VCaP (cell line): ENCODE measurements around the gene ZNHIT3.

Source experiments
- H3K27ac ChIP-seq: fragments of 450-650 bp; 2 replicates; pipeline ENCODE4 v1.5.1; 2017
- TF ChIP-seq, protein P1 (sequence below): fragments of 450-650 bp; conservative IDR thresholded peaks from 2 replicates; pipeline ENCODE4 v1.5.1; 2017; ENCODE audit warnings: mild to moderate bottlenecking, moderate library complexity

The ZNHIT3 gene

DNA sequence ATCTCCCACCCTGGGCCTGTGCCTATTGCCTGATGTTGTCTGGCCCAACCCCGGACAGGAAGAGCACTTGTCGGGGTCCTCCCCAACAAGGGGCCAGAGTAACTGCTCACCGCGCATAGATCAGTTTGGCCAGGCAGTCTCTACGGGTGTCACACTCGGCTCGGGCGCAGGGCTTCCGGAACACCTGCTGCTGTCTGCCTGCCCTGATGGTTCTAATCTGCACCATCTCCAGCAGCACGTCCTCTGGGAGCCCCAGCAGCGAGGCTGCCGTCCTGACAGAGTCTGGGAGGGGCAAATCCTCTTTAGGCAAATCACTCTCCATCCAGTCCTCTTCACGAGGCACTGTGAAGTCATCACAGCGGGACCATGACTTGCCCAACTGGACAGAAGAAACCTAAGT, 24.2 kb downstream of the ZNHIT3 start:
- TF ChIP-seq, protein P1, sequence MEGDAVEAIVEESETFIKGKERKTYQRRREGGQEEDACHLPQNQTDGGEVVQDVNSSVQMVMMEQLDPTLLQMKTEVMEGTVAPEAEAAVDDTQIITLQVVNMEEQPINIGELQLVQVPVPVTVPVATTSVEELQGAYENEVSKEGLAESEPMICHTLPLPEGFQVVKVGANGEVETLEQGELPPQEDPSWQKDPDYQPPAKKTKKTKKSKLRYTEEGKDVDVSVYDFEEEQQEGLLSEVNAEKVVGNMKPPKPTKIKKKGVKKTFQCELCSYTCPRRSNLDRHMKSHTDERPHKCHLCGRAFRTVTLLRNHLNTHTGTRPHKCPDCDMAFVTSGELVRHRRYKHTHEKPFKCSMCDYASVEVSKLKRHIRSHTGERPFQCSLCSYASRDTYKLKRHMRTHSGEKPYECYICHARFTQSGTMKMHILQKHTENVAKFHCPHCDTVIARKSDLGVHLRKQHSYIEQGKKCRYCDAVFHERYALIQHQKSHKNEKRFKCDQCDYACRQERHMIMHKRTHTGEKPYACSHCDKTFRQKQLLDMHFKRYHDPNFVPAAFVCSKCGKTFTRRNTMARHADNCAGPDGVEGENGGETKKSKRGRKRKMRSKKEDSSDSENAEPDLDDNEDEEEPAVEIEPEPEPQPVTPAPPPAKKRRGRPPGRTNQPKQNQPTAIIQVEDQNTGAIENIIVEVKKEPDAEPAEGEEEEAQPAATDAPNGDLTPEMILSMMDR = no peak

GRCh38 chr17:36511216-36511615, 24.7 kb downstream of the ZNHIT3 start:
- no peak overlapping the region for H3K27ac ChIP-seq
- TF ChIP-seq, protein P1 = no peak

More for the DNA sequence above, 24.2 kb downstream of the ZNHIT3 start:
- H3K27ac ChIP-seq = no peak overlapping the region

DNA sequence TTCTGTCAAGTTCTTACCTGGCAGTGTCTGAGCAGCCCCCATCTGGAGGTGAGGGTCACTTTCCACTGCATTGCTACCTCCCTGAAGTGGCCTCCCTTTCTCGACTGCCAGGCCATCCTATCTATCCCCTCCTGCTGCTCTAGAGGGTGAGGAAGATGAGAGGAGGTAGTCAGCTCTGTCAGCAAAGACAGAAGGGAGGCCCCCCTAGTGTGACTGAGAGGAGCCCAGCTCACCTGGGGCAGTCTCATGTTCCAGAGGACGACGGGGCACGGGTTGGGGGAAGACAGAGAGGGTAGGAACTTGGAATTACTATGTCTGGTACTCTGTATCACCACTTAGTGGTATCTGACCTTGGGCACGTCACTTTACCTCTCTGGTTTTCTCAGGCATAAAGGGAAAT, 26.2 kb downstream of the ZNHIT3 start:
- TF ChIP-seq, protein P1 = no peak
- no peak overlapping the region for H3K27ac ChIP-seq

DNA sequence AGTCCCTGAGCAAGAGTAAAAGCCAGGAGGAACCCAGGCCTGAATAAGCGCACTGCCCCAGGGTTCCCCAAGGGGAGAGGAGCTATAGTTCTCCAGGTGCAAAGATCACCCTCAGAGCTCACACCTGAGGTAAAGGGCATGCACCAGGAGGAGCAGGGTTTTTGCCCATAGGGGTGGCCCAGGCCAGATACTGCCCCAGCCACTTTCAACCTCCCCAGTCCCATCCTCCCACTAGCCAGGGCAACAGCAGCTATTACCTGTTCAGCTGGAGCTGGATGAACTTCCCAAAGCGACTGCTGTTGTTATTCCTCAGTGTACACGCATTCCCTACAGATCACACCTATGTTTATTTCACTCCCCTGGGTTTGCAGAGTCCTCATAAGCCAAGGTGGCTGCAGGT, 28.4 kb downstream of the ZNHIT3 start:
- no peak overlapping the region for H3K27ac ChIP-seq
- TF ChIP-seq, protein P1 = no peak

GRCh38 chr17:36515837-36516236, 29.4 kb downstream of the ZNHIT3 start:
- no peak overlapping the region for H3K27ac ChIP-seq
- TF ChIP-seq, protein P1 = no peak

DNA sequence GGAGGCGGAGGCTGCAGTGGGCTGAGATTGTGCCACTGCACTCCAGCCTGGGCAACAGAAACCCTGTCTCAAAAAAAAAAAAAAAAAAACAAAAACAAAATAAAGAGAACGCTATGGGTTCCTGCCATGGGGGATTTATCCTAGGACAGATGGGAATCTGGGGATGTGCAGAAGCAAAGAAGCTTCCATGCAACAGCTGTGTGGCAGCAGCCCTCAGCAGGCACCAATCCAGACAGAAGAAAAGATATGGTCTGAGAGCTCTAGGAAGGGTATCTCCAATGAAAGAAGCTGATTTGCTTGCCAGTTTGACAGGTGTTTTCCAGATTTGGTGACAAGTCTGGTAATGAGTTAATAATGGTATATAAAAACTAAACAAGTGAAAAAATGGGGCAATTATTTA, 36.6 kb downstream of the ZNHIT3 start:
- no peak overlapping the region for H3K27ac ChIP-seq
- TF ChIP-seq, protein P1 = no peak

DNA sequence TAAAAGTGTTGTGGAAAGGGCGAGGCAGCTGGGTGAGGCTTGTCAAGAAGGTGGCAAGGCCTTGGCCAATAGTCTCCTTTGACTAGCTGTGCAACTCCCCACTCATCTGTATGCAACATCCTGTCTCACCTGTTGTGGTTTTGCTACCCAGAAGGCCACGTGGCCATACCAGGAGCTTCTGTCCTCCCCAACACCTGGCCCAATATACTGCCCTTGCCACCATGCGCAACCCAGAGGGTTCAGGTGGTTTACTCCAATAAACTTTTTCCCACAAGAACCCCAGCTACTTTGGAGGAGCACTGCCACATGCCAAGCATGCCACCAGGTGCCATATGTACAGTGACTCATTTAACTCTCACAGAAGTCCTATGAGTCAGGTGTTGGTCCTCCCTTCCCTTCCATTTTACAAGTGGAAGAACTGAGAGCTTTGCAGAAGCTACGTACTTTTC, 38.0 kb downstream of the ZNHIT3 start:
- H3K27ac ChIP-seq = no peak overlapping the region
- TF ChIP-seq, protein P1 = no peak
